Upper lobe of left lung (tissue), 6 donors: ENCODE measurements around the gene ACAP3. TPM values are rescaled to one million over a fixed set of nuclear protein-coding genes. Genes with fewer than 3 reads are reported as not detected.

Experiments
- ATAC-seq, 2 donors: fragments of 200-7000 bp; cut with Tn5 transposase; one replicate each; pipeline ENCODE4 v1.9.1; 2022; ENCODE audit warnings: mild to moderate bottlenecking in 2 of 2, moderate library complexity in 2 of 2; ENCODE audit not compliant: low FRiP score in 2 of 2
- DNase-seq, 2 donors: peaks; one replicate each; pipeline ENCODE4 v3.0.0-alpha.2; 2019 to 2020
- H3K27ac ChIP-seq, 4 donors: fragments of 200-600 bp; sonication (generic); one replicate each; pipeline ENCODE4 v1.5.1; 2016 to 2019
- H3K27me3 ChIP-seq, 4 donors: fragments of 200-600 bp; sonication (generic); one replicate each; pipeline ENCODE4 v1.5.1; 2017 to 2019
- H3K36me3 ChIP-seq, 4 donors: fragments of 200-600 bp; sonication (generic); one replicate each; pipeline ENCODE4 v1.5.1; 2016 to 2019
- H3K4me1 ChIP-seq, 4 donors: fragments of 200-600 bp; sonication (generic); one replicate each; pipeline ENCODE4 v1.5.1; 2018 to 2019
- H3K4me3 ChIP-seq, 4 donors: fragments of 200-600 bp; sonication (generic); one replicate each; pipeline ENCODE4 v1.5.1; 2017 to 2019; ENCODE audit warnings: mild to moderate bottlenecking in 2 of 4, moderate library complexity in 1 of 4
- H3K9me3 ChIP-seq, 4 donors: fragments of 200-600 bp; sonication (generic); one replicate each; pipeline ENCODE4 v1.5.1; 2018 to 2019
- CTCF ChIP-seq, 6 experiments: fragments of 450-650 bp in 4 of 6; fragments of 200-600 bp in 2 of 6; sonication (generic) in 2 of 6; IDR thresholded peaks; one replicate each; pipeline ENCODE4 v1.5.1; 2016 to 2019; ENCODE audit warnings: antibody characterized with exemption in 6 of 6
- EP300 ChIP-seq, 4 donors: sonication (generic); formaldehyde crosslinking; IDR thresholded peaks; one replicate each; pipeline ENCODE4 v1.5.1; 2017; ENCODE audit warnings: antibody characterized with exemption in 4 of 4, control low read depth in 2 of 4
- POLR2A ChIP-seq, 4 donors: fragments of 450-650 bp; IDR thresholded peaks; one replicate each; pipeline ENCODE4 v1.5.1; 2016 to 2017; ENCODE audit warnings: antibody characterized with exemption in 4 of 4, mild to moderate bottlenecking in 2 of 4
- POLR2AphosphoS5 ChIP-seq, 2 donors: sonication (generic); formaldehyde crosslinking; IDR thresholded peaks; one replicate each; pipeline ENCODE4 v1.5.1; 2017; ENCODE audit warnings: antibody characterized with exemption in 2 of 2
- WGBS, 2 donors: methylation state at CpG; one replicate each; pipeline ENCODE4 v1.1.5; 2017 to 2018; 5-methylcytosine and 5-hydroxymethylcytosine counted together
- total RNA-seq, 6 donors: library from RNA; depleted of rRNA in 4 of 6; stranded (reverse); fragments of >200 nt in 4 of 6; gene quantifications; one replicate each; pipeline versions ENCODE4 v1.1.0 to v1.2.1, GENCODE V29; 2016 to 2021
- donor health status: DM: no; HTN: no; CAD: no; lungs with moderate emphysema.
- donor health status: DM: no; HTN: yes; CAD: no; lungs with severe emphysema.

The ACAP3 gene
- total RNA-seq, 6 donors from 2014 or later, result 33.5 to 166 (median 60.1) TPM

- H3K27me3 ChIP-seq, result peaks cover 0 to 8% (median 0%) of the 10 kb centered on the region in 4 donors
- 35% methylated on average over 9 of the region's 28 CpGs; no CpG with 5 or more reads in 1 of the 2 donors for WGBS, 2 donors
- DNase-seq, result peak in 1 of 2 donors; percentile 86
- no peak overlapping the region for H3K27ac ChIP-seq
- peak in 1 of 2 donors; percentile 15 for ATAC-seq
- peaks cover 0 to 27% (median 13%) of the 10 kb centered on the region in 4 donors for H3K36me3 ChIP-seq
- TF ChIP-seq EP300 (IDR thresholded peaks at IDR 0.05), result no peak
- TF ChIP-seq POLR2AphosphoS5 (IDR thresholded peaks at IDR 0.05), result no peak
- TF ChIP-seq CTCF (IDR thresholded peaks at IDR 0.05), result no peak
- no peak for TF ChIP-seq POLR2A (IDR thresholded peaks at IDR 0.05)
- H3K4me3 ChIP-seq, result no peak overlapping the region
- H3K4me1 ChIP-seq, result peaks cover 0 to 14% (median 9%) of the 10 kb centered on the region in 4 donors
- no peaks in the 10 kb centered on the region for H3K9me3 ChIP-seq
Measured at GRCh38 chr1:1291023-1291528, 16.7 kb downstream of the ACAP3 start.

GRCh38 chr1:1290238-1290731, 17.4 kb downstream of the ACAP3 start:
- Histone ChIP-seq H3K4me3 (no peak overlapping the region), H3K9me3 (no peaks in the 10 kb centered on the region), H3K27me3 (peaks cover 0 to 10% (median 0%) of the 10 kb centered on the region in 4 donors), H3K4me1 (peaks cover 0 to 14% (median 9%) of the 10 kb centered on the region in 4 donors), H3K36me3 (peaks cover 0 to 19% (median 9%) of the 10 kb centered on the region in 4 donors), H3K27ac (no peak overlapping the region)
- ATAC-seq (peak; percentile 58 to 61), DNase-seq (peak; percentile 63 to 92)
- TF ChIP-seq CTCF (IDR thresholded peaks at IDR 0.05) (peak; percentile 62 to 84 (median 74)), POLR2A (IDR thresholded peaks at IDR 0.05) (no peak)
- 34 to 44% methylated on average over 6 to 15 of the region's 15 CpGs for WGBS, 2 donors

- Histone ChIP-seq H3K27ac (no peak overlapping the region), H3K4me3 (no peak overlapping the region), H3K9me3 (no peaks in the 10 kb centered on the region), H3K36me3 (no peaks in the 10 kb centered on the region), H3K4me1 (peaks cover 0 to 14% (median 9%) of the 10 kb centered on the region in 4 donors), H3K27me3 (peaks cover 0 to 10% (median 0%) of the 10 kb centered on the region in 4 donors)
- ATAC-seq, result no peak
- TF ChIP-seq POLR2AphosphoS5 (IDR thresholded peaks at IDR 0.05) (no peak), POLR2A (IDR thresholded peaks at IDR 0.05) (no peak), EP300 (IDR thresholded peaks at IDR 0.05) (no peak), CTCF (IDR thresholded peaks at IDR 0.05) (no peak)
- DNase-seq, result peak in 1 of 2 donors; percentile 84
- WGBS, 2 donors, result 76 to 92% methylated on average over 18 to 33 of the region's 46 CpGs
Measured at GRCh38 chr1:1287288-1288110, 20.2 kb downstream of the ACAP3 start.

GRCh38 chr1:1286313-1287261, 21.1 kb downstream of the ACAP3 start:
- peaks cover 0 to 10% (median 0%) of the 10 kb centered on the region in 4 donors for H3K27me3 ChIP-seq
- H3K4me1 ChIP-seq, result peaks cover 0 to 14% (median 10%) of the 10 kb centered on the region in 4 donors
- no peaks in the 10 kb centered on the region for H3K9me3 ChIP-seq
- DNase-seq (peak in 1 of 2 donors; percentile 80), ATAC-seq (no peak)
- TF ChIP-seq CTCF (IDR thresholded peaks at IDR 0.05), result no peak
- TF ChIP-seq EP300 (IDR thresholded peaks at IDR 0.05), result no peak
- TF ChIP-seq POLR2A (IDR thresholded peaks at IDR 0.05), result no peak
- no peak for TF ChIP-seq POLR2AphosphoS5 (IDR thresholded peaks at IDR 0.05)
- H3K27ac ChIP-seq, result no peak overlapping the region
- H3K4me3 ChIP-seq, result no peak overlapping the region
- WGBS, 2 donors, result 68 to 71% methylated on average over 12 to 37 of the region's 50 CpGs
- no peaks in the 10 kb centered on the region for H3K36me3 ChIP-seq
